HG03378 (cell line): ENCODE data around the gene KPNB1.

Experiments
- ATAC-seq: cut with Tn5 transposase; IDR thresholded peaks from one replicate; pipeline ENCODE4 v1.9.1; 2021; ENCODE audit warnings: mild to moderate bottlenecking, moderate library complexity; ENCODE audit not compliant: unreplicated experiment

The KPNB1 gene

DNA sequence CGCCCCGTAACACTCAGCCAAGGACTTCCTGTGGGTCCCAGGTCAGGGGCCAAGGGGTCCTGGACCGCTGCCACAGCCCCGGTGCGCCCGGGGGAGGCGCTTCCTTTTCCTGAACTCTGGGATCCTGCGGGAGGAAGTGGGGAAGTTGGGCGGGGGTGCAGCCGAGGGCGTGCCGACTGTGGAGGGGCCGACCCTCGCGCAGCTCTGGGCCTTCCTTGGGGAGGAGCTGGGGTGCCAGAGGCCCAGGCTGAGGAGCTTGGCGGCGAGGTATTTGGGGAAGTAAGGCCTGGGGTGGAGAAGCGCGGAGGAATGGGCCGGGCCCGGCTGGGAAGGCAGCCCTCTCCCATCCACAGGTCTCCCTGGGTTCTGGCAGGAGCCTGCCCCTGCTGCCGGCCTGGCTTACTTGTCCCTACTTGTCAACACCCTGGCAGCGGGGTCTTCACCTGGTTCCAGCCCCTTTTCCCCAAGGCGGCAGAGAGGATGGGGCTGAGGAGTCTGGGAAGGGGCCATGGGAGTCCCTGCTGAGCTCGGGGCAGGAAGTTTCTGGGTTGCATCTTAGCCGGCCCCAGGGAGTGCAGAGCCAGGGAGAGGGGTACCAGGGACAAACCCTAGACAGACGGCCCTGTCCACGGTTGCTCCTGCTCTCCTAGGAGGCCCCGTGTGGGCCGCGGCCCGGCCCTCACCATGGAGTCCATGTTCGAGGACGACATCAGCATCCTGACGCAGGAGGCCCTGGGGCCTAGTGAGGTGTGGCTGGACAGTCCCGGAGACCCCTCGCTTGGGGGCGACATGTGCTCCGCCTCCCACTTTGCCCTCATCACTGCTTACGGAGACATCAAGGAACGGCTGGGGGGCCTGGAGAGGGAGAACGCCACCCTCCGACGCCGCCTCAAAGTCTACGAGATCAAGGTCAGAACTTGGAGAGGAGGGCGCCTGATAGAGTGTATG, 46.0 kb downstream of the KPNB1 start:
- ATAC-seq, result no peak

DNA sequence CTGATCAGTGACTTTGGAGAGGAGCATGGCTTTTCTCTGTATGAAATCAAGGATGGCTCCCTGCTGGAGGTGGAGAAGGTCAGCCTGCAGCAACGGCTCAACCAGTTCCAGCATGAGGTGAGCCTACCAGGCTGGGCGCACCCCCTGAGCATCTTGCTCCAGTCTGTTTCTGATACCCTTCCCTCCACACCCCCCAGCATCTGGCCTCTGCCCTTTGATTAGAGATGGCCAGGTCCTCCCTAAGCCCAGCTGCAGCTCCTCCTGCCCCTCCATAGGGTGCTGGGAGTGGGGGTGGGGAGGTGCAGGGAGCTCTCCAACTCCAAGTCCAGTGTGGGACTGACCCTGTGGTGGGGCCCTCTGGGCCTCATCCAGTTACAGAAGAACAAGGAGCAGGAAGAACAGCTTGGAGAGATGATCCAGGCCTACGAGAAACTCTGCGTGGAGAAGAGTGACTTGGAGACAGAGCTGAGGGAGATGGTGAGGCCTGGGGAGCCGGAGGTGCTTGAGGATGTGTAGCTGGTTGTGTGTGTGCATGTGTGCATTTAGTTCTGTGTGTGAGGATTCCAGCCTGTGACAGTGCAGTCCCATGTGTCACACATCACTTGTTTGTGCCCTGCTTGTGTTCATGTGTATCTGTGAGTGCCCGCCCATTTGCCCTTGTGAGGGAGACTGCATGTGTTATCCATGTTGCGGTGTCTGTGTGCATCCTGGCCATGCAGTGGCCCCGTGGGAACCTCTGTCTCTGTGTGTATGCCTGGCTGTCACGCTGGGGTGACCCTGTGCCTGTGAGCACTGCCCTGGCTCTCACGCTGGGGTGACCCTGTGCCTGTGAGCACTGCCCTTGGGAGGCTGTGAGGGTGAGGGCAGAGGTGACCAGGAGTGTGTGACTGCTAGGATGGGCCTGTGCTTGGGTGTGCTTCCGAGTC, 47.3 kb downstream of the KPNB1 start:
- ATAC-seq, result no peak

DNA sequence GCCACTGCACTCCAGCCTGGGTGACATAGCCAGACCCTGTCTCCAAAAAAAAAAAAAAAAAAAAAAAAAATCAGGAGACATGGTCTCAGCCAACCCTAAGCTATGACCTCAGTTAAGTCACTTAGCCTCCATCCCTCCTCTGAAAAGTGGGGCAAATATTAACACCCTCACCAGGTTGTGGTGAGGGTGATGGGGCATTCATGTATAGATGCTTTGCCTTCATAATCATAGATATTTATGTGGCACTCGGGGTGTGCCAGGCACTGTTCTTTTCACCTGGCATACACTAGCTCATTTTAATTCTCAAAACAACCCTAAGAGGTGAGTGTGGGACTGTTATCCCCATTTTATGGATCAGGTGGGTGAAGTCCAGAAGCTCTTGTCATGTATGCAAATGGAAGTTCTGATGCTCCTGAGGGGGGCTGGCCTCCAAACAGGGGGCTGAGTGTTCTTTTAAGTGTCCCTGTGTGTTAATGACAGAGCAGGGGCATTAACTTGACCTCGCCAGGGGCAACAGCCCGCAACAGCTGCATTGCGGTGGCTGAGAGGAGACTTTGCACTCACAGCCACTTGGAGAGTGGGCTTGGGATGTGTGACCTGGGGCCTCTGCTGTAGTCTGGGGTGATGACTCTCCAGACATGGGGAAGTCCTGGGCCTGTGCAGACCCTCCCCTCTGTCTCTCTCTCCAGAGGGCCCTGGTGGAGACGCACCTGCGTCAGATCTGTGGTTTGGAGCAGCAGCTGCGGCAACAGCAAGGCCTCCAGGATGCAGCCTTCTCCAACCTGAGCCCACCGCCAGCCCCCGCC, 48.4 kb downstream of the KPNB1 start:
- ATAC-seq, result no peak

DNA sequence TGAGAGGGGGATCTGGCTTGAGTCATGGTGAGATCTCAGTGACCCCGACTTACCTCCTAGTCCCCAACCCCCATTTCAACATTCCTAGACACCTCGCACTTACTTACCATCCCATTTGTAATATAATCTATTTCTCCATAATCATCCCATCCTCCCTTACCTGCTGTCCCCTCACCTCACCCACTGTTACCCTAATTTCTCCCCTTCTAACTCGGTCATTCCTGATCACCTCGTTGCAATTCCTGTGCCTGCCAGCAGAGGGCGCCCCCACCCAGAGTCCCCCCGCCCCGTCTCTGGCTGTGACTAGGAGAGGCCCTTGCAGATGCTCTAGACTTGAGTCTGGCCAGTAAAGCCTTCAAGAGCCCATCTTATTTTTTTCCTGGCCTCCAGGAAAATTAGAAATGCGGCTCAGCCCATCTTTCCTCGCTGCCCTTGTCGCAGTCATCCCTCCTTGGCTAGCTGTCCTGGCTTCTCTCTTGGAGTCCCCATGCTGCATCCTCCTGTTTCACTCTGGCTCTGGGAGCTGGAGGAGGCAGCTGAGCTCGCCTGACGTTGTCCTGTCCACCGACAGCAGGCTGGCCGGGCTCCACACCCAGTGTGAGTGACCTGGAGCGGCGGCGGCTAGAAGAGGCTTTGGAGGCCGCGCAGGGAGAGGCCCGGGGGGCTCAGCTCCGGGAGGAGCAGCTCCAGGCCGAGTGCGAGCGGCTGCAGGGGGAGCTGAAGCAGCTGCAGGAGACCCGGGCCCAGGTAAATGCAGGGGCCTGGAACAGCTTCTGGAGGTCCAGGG, 49.2 kb downstream of the KPNB1 start:
- ATAC-seq, result no peak

DNA sequence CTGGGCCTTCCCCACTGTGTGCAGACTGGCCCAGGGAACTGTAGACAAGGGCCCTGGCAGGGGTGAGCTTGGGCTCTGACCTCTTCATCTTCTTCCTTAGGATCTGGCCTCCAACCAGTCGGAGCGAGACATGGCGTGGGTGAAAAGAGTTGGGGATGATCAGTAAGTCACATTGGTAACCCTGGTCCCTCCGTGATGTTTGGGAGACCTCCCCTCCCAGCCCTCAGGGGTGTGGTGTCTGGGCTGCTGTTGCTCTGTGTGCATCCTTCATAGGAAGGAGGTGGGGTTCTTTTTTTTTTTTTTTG, 49.8 kb downstream of the KPNB1 start:
- no peak for ATAC-seq

DNA sequence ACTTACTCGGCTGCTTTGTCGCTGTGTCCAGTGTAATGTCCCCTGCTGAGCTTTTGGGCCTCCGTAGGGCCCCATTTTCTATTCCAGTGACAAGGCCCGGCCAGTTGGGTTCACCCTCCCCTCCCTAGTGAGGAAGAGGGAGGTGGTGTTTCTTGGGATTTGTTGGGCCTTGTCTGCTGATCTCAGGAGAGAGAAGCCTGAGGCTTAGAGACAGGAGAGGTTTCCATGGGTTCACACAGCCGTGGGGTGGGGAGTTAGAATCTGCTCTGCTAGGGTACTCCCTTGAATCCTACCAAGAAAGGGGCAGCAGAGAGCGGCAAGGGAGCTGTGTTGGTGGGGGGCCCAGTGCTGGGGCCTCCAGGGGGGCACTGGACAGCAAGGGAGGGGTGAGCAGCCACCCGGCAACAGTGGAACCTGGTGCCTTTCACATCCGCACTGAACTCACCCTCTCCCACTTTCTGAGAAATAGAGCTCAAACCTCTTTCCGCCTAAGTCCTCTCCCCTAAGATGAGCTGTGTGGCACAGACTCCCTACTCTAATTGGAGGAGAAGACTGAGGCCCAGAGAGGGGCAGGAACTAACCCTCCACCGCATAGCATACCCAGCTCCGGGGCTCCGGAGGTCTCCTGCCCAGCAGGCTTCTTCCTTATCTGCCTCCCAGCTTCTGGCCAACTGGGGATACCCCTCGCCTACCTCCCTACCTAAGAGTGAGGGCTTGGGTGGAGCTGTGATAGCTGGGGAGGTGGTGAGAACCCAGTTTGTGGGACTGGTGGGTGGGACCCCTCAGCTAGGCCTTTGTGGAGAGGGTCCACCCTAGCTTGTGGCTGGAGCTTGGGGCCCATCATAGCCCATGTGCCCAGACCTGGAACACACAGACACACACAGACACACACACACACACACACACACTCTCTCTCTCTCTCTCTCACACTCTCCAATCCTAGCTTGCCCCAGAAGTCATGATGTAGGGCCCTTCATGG, 51.0 kb downstream of the KPNB1 start:
- ATAC-seq, result no peak

DNA sequence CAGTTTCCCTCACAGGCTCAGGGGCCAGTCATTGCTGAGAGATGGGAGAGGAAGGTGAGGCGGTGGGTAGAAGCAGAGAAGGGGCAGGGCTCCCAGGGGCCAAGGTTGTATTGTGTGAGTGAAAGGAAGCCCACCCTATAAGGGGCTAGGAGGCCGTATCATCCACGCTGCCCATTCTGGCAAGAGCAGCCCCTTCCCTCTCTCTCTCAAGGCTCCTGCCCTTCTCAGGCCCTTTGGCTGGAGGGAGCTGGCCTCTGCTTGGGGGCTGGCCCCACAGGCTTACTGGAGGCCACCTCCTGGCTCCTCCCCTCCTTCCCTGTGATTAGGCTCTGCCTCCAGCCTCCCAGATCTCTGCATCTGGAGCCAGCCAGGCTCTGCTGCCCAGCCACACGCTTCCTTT, 51.9 kb downstream of the KPNB1 start:
- no peak for ATAC-seq

DNA sequence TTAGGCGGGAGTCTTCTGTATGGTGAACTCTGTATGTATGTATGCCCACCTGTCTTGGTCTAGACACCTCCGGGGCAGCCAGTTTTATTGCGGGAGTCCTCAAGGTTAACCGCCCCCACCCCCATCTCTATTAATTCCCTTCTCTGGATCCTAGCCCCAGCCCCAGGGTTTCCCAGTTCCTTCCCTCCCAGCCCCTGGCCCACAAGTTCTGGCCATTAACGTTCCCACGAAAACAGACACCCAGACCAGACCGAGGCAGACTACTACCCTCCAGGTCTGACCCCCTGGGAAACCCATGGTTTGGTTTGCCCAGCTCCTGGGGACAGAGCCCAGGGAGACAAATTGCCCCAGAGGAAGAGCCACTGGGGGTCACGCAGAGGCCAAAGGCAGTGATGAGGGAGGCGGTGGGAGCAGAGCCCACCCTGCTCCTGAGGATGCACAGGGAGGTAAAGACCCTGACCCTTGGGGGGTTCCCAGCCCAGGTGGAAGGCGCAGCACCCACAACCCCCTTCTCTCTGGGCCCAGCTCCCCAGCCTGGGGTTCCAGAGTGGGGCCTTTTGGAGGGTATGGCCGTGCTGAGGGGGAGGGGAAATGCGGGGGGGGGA, 52.8 kb downstream of the KPNB1 start:
- ATAC-seq, result no peak

DNA sequence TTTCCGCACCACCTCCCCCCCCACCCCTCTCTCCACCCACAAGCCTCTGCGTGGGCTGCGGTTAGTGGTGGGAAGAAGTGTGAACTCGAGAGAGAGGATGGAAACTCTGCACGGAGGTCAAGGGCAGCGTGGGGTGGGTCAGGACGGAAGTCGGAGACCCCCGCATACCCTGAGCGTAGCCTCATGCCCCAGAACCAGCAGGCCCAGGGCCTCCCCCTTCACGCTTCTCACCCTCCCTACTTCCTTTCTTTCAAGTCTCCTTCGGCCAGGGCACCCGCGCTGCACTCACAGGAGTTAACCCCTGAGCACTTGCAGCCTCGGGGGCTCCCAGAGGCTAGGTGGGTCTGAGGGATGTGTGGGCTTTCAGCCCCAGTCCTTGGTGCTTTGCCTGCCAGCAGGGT, 53.5 kb downstream of the KPNB1 start:
- ATAC-seq, result no peak

DNA sequence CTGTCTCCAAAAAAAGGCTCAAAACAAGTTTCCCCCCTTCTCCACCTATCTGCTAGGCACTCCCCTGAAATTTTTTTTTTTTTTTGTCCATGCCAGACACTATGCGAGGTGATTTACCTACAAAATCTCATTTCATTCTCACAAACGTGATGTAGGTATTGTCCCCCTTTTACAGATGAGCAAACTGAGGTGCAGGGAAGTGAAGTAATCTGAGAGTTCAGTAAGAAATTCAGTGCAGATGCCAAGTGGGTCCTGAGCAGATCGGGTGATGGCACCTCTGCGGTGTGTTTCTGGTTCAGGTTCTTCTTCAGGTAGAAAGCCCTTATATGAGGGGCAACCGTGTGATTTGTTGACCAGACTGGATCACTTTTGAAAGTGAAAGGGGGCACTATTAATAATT, 54.0 kb downstream of the KPNB1 start:
- no peak for ATAC-seq

DNA sequence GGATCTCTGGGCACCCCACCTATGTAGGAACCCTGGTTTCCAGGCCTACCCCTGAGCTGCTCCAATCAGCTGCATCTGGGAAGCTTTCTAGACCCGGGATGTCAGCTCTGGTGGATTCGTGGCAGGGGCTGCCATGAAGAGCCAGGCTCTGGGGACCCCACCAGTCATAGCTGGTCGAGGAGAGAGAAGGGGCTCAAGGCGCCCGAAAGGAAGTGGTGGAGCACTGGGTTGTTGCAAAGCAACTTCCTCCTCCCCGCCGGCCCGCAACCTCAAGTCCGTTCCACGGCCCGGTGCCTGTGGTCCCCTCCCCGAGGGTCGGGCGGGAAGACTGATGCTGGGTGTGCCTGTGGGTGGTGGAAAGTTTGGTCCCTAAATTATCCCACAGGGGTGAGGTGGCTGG, 54.4 kb downstream of the KPNB1 start:
- no peak for ATAC-seq

DNA sequence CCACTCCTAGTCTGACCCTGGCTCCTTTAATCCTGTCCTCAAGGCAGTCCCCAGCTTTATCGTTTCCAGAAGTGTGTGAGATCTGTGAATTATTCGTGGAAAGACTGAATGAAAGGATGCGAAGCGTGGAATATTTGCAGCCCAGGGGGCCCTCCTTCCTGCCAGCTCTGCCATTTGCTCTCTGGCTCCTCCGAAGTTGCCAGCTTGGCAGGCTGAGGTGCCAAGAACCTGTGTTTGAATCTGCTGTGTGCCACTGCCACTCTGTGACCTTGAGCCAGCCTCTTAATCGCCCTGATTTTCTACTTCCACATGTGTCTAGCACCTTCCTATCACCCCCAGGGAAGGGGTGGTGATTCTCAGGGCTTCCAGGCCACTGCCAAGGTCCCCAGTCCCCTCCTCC, 55.0 kb downstream of the KPNB1 start:
- no peak for ATAC-seq

DNA sequence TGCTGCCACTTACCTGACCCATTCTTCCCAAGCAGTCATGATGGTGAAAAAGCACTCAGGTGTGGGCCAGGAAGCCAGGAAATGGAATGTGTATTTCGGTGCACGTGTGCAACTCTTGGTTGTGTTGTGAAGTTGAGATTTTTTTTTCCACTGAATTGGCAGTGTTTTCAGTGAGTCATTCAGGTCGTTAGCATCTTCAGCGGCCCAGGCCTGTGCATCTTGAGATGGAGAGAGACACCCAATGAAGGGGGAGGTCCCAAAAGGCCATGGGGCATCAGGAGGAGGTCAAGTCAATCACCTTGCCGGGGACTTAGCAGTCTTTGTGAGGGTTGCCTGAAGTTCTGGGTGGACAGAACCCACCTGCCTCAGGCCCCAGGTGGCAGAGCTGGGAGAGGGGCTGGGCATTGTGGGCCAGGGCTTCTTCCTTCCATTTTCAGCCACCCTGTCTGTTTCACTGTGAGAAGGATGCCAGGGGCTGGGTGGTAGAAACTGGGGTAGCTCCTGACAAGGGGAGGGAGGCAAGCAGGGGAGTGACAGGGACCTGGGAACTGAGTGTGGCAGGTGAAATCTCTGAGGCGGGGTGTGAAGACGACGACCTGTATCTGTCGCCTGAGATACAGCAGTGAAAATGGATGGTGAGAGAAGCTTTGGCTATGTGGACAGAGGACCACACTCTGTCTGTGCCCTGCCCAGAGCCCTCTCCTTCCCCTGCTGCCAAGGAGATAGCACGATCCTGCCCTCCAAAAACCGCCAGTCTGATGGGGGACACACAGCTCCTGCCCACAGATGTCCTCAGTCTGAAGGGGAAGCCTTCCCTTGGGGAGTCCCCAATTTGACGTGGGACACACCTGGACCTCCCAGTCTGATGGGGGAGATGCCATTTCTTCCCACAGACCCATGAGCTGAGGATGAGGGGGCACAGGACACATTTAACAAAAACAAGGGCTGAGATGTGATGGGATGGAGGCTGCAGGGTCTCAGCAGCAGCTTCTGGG, 56.1 kb downstream of the KPNB1 start:
- no peak for ATAC-seq

DNA sequence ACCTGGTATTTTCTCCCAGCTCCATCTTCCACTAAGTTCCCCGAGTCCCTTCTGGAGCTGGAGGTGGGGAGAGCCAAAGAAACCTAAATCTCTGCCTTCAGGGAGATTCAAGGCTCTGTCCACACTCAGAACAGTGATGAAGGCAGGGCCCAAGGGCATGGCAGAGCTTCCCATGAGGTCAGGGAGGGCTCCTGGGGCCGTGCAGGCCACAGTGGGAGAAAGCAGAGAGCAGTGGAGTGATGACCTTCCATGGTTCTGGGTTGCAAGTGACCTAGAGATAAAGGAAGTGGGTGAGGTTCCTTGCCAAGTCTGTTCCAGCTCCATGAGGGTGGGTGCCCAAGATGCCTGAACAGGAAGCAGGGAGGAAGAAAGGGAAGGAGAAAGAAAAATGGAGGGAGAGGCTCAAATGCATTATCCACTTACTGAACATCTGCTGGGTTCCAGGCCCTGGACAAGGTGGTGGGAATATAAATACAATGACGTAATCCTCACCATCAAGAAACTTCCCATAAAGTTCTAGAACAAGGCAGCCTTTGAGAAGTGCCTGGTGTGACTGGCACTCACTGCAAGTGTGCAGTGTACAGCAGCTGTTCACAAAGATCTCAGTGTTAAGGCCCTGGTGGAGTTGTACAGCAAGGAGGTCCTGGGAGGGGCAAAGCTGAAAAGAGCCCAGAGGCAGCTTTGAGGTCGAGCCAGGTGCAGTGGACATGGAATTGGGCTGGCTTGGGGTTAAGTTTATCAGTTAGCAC, 57.5 kb downstream of the KPNB1 start:
- no peak for ATAC-seq

DNA sequence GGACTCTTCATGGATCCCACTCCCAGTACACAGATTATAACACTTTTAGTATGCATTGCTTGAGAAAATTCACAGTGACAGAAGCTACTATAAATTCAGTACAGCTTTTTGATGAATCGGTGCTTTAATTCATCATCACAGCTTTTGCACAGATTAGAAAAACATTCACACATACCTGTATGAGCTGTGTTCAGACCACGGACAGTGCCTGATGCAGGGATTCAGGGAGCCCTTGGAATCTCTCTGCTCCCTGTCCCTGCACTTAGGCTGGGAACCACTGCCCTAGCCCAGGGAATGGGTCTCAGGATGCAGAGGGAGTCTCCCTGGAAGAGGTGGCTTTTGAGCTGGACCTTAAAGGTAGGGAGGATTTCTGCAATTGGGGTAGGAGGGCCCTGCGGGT, 58.2 kb downstream of the KPNB1 start:
- ATAC-seq, result no peak

DNA sequence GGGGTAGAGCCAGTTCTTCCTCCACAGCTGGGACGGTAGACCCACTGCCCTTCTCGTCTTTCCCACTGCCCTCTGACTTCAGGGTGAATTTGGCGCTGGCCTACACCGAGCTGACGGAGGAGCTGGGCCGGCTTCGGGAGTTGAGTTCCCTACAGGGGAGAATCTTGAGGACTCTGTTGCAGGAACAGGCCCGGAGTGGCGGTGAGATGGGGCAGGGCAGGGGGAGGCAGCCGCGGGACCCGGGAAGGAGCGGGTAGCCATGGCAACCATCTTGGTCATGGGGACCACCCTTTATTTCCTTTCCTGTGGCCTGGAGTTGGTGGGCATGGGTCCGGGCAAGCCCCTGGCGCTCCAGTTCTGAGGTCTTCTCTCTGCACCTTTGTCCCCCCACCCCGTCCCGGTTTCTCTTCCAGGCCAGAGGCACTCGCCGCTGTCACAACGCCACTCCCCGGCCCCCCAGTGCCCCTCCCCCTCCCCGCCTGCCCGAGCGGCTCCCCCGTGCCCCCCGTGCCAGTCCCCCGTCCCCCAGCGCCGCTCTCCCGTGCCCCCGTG, 58.7 kb downstream of the KPNB1 start:
- no peak for ATAC-seq
